ENCODE measurements around the gene RALGAPA1.
"Not testable (repeated sequence)": the region's sequence is repeated elsewhere in the genome, so short reads cannot be mapped to it uniquely, and the experiment has no call there.

RALGAPA1 gene

DNA sequence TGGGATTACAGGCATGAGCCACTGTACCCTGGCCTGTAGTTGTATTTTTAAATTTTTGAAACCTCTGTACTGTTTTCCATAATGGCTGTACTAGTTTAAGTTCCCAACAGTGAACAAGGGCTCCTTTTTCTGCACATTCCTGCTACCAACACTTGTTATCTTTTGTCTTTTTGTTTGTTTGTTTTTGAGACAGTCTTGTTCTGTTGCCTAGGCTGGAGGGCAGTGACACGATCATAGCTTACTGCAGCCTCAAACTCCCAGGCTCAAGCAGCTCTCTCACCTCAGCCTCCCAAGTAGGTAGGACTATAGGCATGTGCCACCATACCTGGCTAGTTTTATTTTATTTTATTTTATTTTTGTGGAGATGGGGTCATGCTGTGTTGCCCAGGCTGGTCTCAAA lies 40.0 kb upstream of the RALGAPA1 start:
- TF ChIP-seq, protein P1, sequence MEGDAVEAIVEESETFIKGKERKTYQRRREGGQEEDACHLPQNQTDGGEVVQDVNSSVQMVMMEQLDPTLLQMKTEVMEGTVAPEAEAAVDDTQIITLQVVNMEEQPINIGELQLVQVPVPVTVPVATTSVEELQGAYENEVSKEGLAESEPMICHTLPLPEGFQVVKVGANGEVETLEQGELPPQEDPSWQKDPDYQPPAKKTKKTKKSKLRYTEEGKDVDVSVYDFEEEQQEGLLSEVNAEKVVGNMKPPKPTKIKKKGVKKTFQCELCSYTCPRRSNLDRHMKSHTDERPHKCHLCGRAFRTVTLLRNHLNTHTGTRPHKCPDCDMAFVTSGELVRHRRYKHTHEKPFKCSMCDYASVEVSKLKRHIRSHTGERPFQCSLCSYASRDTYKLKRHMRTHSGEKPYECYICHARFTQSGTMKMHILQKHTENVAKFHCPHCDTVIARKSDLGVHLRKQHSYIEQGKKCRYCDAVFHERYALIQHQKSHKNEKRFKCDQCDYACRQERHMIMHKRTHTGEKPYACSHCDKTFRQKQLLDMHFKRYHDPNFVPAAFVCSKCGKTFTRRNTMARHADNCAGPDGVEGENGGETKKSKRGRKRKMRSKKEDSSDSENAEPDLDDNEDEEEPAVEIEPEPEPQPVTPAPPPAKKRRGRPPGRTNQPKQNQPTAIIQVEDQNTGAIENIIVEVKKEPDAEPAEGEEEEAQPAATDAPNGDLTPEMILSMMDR (conservative IDR thresholded peaks at IDR 0.05; ENCODE audit: low read depth, low read length) = no peak
- no peak overlapping the region for H3K4me3 ChIP-seq (ENCODE audit: low read length)
- no peak for DNase-seq (ENCODE audit: low read depth)

DNA sequence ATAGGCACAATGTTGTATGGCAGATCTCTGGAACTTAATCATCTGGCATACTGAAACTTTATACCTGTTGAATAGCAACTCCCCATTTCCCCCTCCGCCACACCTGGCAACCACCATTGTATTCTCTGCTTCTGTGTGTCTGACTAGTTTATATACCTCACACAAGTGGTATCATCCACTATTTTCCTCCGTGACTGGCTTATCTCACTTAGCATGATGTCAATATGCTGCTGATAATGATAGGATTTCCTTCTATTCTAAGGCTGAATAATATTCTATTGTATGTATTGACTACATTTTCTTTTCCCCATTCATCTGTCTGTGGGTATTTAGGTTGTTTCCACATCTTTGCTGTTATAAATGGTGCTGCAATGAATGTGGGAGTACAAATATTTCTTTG lies 38.5 kb upstream of the RALGAPA1 start:
- TF ChIP-seq, protein P1 (conservative IDR thresholded peaks at IDR 0.05; ENCODE audit: low read depth, low read length) = no peak
- DNase-seq (ENCODE audit: low read depth) = no peak
- H3K4me3 ChIP-seq (ENCODE audit: low read length) = no peak overlapping the region

DNA sequence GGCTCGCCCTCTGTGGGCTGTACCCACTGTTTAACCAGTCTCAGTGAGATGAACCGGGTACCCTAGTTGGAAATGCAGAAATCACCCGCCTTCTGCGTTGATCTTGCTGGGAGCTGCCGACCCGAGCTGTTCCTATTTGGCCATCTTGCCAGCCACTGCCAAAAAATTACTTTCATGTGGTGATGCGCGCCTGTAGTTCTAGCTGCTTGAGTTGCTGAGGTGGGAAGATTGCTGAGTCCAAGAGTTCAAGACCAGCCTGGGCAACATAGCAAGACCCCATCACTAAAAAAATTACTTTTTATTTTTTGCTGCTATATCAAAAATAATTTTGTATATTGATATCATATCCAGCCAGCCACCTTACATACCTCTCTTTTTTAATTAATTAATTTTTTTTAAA lies 35.4 kb upstream of the RALGAPA1 start:
- TF ChIP-seq, protein P1 (conservative IDR thresholded peaks at IDR 0.05; ENCODE audit: low read depth, low read length) = no peak
- no peak for DNase-seq (ENCODE audit: low read depth)
- no peak overlapping the region for H3K4me3 ChIP-seq (ENCODE audit: low read length)

DNA sequence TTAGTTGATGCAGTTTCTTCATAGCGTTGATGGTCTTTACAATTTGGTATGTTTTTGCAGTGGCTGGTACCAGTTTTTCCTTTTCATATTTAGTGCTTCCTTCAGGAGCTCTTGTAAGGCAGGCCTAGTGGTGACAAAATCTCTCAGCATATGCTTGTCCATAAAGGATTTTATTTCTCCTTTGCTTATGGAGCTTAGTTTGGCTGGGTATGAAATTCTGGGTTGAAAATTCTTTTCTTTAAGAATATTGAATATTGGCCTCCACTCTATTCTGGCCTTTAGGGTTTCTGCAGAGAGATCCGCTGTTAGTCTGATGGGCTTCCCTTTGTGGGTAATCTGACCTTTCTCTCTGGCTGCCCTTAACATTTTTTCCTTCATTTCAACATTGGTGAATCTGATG lies 33.1 kb upstream of the RALGAPA1 start:
- not testable (repeated sequence) for DNase-seq (ENCODE audit: low read depth); H3K4me3 ChIP-seq (ENCODE audit: low read length)

DNA sequence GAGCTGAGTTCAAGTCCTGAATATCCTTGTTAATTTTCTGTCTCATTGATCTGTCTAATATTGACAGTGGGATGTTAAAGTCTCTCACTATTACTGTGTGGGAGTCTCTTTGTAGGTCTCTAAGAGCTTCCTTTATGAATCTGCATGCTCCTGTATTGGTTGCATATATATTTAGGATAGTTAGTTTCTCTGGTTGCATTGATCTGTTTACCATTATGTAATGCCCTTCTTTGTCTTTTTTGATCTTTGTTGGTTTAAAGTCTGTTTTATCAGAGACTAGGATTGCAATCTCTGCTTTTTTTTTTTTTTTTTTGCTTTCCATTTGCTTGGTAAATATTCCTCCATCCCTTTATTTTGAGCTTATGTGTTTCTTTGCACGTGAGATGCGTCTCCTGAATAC lies 32.6 kb upstream of the RALGAPA1 start:
- not testable (repeated sequence) for H3K4me3 ChIP-seq (ENCODE audit: low read length); DNase-seq (ENCODE audit: low read depth)

DNA sequence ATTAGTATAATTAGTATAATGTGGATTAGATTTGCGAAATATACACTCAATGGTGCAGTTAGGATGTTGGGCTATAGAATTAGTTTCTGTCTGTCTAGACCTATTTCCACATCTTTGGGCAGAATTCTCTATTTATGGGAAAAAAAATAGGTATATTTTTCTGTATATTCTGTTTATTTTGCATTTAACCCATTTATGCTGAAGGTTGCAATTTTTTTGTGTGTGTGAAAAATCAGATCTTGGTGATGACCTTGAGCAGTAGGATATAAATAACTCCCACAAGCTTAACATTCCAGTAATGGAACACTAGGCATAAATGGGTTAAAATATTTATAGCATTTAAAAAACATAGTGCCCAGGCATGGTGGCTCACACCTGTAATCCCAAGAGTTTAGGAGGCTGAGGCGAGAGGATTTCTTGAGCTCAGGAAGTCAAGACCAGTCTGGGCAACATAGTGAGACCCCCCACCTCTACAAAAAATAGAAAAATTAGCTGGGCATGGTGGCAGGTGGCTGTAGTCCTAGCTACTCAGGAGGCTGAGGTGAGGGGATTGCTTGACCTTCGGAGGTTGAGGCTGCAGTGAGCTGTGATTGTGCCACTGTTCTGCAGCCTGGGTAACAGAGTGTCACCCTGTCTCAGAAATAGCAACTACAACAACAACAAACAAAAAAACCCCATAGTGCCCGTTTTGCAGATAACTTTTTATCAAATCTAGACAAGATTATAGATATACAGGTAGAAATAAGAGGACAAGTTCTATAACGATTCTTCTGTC lies 26.3 kb upstream of the RALGAPA1 start:
- H3K4me3 ChIP-seq (ENCODE audit: low read length) = no peak overlapping the region
- no peak for DNase-seq (ENCODE audit: low read depth)
- TF ChIP-seq, protein P1 (conservative IDR thresholded peaks at IDR 0.05; ENCODE audit: low read depth, low read length) = no peak

DNA sequence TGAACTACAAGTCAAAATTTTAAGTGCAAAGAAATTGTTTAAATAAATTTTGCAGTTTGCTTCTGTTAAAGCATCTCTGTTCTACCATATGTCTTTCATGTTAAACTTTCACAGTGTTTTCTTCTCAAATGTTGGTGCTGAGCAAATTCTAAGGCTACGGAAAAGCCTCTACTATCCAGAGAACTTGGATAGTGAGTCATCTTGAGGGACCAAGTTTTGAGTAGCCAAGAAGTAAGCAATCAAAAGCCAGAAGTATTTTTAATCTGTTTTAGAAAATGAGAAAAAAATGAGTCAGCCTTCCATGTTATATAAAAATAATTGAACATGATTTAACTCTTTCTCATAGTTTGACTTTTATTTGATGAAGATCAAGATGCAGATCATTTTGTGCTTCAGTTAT lies 20.4 kb upstream of the RALGAPA1 start:
- no peak for DNase-seq (ENCODE audit: low read depth)
- H3K4me3 ChIP-seq (ENCODE audit: low read length) = no peak overlapping the region
- TF ChIP-seq, protein P1 (conservative IDR thresholded peaks at IDR 0.05; ENCODE audit: low read depth, low read length) = no peak

DNA sequence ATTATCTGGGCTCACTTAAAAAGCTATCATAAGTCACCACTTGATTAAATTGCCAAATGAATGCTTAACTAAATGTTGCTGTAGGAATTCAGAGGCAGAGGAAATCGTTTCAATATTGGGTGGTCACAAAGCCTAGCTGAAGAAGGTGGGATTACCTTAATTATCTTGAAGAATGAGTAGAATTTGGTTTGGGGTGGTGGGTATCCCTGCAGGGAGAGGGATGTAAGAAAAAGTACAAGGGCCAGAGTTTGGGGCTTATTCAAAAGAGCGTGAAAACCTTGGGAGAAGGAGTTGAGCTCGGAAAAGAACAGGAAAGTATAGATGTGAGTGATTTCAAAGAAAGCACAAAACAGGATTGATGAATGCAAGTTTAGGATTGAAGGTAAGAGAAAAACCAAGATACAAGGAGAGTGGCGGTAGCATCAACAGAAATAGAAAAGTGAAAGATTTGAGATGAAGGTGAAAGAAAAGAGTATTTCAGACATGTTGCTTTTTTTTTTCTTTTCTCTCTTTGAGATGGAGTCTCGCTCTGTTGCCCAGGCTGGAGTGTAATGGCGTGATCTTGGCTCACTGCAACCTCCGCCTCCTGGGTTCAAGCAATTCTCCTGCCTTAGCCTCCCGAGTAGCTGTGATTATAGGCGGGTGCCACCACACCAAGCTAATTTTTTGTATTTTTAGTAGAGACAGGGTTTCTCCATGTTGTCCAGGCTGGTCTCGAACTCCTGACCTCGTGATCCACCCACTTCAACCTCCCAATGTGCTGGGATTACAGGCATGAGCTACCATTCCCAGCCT lies 18.8 kb upstream of the RALGAPA1 start:
- H3K4me3 ChIP-seq (ENCODE audit: low read length) = no peak overlapping the region
- DNase-seq (ENCODE audit: low read depth) = no peak
- TF ChIP-seq, protein P1 (conservative IDR thresholded peaks at IDR 0.05; ENCODE audit: low read depth, low read length) = no peak

All from retinal pigment epithelial cell (primary cell).